Frontal cortex (tissue), 4 donors: ENCODE results near the gene AHI1. TPM values are rescaled to one million over a fixed set of nuclear protein-coding genes. Genes with fewer than 3 reads are reported as not detected.
"Not testable (repeated sequence)": the region's sequence is repeated elsewhere in the genome, so short reads cannot be mapped to it uniquely, and the experiment has no call there.

ENCODE experiments used
- DNase-seq, 2 donors: peaks; one replicate each; pipeline ENCODE4 v3.0.0; 2012; ENCODE audit warnings: low spot score in 2 of 2
- FAIRE-seq: peaks from 2 replicates; lab custom pipeline; 2012; peaks lifted over from hg19 to GRCh38; lab: Jason Lieb, UNC
- small RNA-seq: library from RNA; depleted of rRNA; stranded (forward); fragments of <200 nt; gene quantifications from one replicate; pipeline ENCODE3, GENCODE V24; 2014
- total RNA-seq: library from RNA; depleted of rRNA; stranded (reverse); fragments of >200 nt; gene quantifications from one replicate; pipeline ENCODE4 v1.2.3, GENCODE V29; 2014
- donor health status: control.
- donor health status: control.
- donor health status: control.

The AHI1 gene
- total RNA-seq, 1 donor from 2014 or later: 42.8 TPM

DNA sequence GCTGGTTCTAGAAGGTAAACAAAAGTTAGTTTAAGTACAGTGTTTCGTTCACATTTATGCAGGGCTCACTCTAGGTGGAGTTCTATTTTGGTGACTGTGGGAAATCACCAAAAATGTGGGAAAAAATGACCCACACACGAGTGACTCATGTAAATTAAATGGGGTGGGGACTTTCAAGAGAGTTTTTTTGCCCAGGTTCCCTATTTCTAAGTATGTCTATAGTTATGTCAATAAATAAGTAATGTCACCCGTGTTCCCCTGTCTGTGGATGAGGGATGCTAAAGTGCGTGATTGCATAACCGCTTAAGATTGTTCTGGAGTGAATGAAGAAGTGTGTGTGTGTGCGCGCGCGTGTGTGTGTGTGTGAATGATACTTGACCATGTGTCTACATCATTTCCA, 247.3 kb downstream of the AHI1 start:
- FAIRE-seq (no peak), DNase-seq (no peak)

DNA sequence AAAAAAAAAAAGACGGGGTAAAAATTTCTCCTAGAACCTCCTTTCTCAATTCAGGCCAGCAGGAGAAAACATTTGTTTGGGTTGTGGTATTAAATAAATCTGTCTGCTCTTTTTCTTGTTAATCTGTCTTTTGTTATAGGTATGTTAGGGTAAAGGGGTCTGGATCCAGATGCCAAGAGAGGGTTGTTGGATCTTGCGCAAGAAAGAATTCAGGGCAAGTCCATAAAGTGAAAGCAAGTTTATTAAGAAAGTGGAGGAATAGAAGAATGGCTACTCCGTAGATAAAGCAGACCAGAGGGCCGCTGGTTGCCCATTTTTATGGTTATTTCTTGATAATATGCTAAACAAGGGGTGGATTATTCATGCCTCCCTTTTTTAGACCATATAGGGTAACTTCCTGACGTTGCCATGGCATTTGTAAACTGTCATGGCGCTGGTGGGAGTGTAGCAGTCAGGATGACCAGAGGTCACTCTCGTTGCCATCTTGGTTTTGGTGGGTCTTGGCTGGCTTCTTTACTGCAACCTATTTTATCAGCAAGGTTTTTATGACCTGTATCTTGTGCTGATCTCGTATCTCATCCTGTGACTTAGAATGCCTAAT, 251.0 kb downstream of the AHI1 start:
- not testable (repeated sequence) for FAIRE-seq, DNase-seq

DNA sequence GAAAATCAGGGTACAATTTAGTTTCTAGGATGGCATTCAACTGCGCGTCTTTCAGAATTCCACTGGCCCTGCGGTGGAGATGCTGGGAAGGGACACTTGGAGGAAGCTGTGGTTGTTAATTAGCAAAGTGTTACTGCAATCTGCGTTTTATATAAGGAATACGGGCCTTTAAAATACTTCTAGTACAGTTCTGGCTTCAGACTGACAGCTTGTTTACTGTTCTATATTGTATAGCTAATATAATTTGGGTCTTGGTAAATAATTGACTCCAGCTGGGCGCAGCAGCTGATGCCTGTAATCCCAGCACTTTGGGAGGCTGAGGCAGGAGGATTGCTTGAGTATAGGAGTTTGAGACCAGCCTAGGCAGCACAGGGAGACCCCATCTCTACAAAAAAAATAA, 252.7 kb downstream of the AHI1 start:
- FAIRE-seq (no peak), DNase-seq (no peak)

DNA sequence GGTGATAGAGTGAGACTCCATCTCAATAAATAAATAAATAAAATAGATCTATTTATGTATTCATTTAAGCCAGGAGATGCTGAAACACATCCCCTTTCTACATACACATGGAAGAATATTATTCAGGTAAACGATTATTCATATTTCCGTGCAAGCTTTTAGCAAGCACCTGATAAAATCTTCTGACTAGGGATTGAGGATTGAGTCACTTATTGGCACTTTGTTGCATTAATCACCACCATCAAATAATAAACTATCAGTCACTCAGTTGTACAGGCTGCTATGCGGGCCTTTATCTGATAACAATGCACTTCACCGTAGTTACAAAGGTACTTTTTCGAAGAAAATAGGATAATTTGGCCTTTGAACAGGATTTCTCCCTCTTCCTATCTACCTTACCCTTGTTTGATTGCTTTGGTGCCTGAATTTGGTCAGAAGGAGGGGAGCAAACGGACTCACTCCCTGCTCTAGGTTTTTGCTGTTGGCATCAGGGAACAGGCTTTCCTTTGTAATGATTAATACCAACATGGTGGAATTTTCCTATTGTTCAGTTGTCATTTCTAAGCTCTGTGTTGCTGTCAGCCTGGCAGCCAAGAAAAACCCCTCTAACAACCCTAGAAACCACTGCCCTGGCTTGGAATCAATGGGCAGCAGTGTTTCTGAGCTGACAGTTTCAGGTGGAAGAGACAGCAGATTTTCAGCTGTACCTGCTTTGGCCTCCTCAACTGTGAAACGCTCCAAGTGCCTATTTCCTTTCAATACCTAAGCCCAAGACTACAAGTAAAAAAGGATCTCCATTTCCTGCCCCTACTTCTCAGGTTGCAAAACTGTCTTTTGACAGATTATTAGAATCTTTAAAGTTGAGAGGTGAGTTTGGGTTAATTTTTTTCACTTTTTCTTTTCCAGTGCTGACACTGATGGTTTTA, 253.4 kb downstream of the AHI1 start:
- no peak for DNase-seq
- FAIRE-seq: no peak

DNA sequence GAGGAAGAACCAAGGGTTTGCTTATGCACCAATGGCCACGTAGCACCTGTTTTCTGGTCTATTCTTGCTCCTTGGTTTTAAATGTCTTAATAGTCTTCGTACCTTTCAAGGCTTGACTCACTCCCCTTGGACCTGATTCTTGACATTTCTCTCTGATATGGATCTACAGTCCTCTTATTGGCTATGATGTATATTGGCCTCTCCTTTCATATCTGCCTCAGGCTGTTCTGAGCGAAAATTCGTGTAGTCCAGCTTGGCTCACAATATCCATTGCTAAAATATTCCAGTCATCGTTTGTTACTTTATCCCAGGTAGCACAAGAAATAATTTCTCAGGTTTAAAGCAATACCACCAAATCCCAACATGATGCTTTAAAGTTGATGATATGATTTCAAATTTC, 256.8 kb downstream of the AHI1 start:
- no peak for FAIRE-seq
- no peak for DNase-seq

DNA sequence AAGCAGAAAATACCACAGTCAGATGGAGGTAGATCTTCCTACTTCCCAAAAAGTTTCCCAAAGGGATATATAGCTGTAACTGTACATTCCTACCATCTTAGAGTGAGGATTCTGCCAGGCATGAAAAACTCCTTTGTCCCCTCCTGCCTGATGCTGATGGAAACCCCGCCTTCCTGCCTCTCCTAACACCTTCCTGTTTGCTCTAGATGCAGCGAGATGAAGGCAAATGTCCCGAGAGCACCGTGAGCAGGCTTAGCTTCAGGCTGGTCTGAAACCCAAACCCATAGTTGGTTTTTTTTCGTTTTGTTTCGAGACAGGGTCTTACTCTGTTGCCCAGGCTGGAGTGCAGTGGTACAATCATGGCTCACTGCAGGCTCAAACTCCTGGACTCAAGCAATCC, 260.8 kb downstream of the AHI1 start:
- no peak for FAIRE-seq

DNA sequence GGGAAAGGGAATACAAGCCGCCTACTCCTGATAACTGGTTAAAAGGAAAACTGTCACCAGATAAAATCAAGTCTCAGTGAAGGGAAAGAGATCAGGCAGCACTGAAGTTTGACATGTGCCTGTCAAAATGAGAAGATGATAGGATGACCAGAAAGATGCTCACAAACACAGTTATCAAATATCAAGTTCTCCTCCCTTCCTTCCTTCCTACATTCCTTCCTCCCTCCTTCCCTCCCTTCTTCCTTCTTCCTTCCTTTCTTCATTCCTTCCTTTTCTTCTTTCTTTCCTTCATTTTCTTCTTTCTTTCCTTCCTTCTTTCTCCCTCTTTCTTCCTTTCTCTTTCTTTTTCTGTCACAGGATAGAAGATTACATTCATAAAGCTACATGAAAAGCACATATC, 261.2 kb downstream of the AHI1 start:
- FAIRE-seq (no peak), DNase-seq (no peak)

More for the DNA sequence above, 260.8 kb downstream of the AHI1 start:
- DNase-seq: no peak

DNA sequence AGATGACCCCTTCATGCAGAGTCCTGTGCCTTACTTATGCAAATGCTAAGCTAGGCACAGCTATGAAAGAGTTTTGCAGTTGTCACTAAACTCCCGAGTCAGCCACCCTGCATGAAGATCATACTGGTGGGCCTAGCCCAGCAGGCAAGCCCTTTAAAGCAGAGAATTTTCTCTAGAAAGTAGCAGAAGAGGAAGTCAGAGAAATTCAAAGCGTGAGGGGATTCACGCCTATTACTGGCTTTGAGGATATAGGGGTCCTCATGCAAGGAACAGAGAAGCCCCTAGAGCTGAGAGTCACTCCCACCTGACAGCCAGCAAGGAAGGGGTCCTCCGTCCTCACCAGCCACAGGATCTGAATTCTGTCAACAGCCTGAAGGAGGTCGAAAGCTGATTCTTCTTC, 261.8 kb downstream of the AHI1 start:
- FAIRE-seq: no peak
- DNase-seq: no peak

DNA sequence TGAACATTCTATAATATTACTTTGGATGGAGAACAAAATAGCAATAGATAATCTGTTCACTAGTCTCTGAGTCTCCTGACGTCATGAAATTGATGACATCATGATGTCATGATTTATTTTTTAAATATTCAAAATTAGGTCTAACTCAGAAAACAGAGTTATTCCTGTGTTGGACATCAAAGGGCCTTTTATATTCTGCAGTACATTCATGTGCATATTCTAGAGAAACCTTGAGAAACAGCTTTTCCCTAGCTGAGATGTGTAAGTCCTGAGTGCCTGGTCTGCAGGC, 263.1 kb downstream of the AHI1 start:
- FAIRE-seq: no peak
- no peak for DNase-seq

DNA sequence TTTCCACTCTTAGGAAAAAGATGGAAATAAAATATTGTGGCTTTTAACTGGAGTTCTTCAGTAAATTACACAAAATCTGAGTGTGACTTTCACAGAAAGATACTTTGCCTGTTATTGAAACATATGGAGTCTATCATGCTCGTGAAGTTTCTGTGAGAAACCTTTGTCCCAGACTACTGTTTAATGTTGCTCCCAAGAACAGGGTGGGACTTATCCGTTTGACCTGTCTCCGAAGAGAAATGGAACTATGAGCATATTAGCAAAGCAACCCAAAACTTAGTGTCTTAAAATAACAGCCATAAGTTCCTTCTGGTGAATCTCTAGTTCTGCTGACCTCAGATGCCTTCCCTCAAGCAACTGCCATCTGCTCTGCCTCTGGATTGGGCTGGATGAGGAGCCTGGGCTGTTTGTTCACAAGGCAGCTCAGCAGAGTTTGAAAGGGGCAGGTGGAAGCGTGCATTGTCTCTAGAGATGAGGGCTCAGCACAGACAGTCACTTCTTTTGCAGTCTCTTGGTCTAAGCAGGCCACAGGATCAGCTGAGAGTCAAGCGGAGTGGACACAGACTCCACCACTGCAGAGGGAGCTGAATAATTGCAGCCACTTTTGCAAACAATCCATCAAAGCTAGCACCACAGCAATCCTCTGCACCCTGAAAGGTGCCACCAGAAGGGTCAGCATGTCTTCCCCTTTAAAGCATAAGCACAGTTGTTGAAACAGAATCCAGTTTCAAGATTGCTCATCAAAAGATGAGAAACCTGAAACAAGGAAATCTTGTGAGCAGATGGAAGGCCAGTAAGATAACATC, 263.7 kb downstream of the AHI1 start:
- DNase-seq: no peak
- FAIRE-seq: no peak

Small RNAs within 50 kb of the gene (small RNA-seq; reads per million reads assigned to genes)
- not detected for gene MIR548A2
- not detected for gene RF00019
